ENCODE measurements around the gene FOSB. TPM values are rescaled to one million over a fixed set of nuclear protein-coding genes. Genes with fewer than 3 reads are reported as not detected.

The FOSB gene
- total RNA-seq, 2 donors from 2014 or later, result 17.8 to 19.7 TPM

GRCh38 chr19:45499196-45500180 is 31.7 kb downstream of the FOSB start:
- H3K36me3 ChIP-seq, result no peaks in the 10 kb centered on the region
- peak overlapping the region in 1 of 2 donors; percentile 26 for H3K4me3 ChIP-seq
- H3K27ac ChIP-seq, result no peak overlapping the region
- DNase-seq (ENCODE audit: low spot score), result no peak
- peaks cover 0 to 35% of the 10 kb centered on the region in 2 donors for H3K4me1 ChIP-seq
- TF ChIP-seq CTCF (IDR thresholded peaks at IDR 0.05), result no peak
- no peaks in the 10 kb centered on the region for H3K9me3 ChIP-seq
- H3K27me3 ChIP-seq, result no peaks in the 10 kb centered on the region

- H3K27me3 ChIP-seq, result no peaks in the 10 kb centered on the region
- H3K9me3 ChIP-seq, result no peaks in the 10 kb centered on the region
- H3K36me3 ChIP-seq, result no peaks in the 10 kb centered on the region
- DNase-seq (ENCODE audit: low spot score), result no peak
- no peak for TF ChIP-seq CTCF (IDR thresholded peaks at IDR 0.05)
- H3K27ac ChIP-seq, result no peak overlapping the region
- peaks cover 0 to 37% of the 10 kb centered on the region in 2 donors for H3K4me1 ChIP-seq
- H3K4me3 ChIP-seq, result no peak overlapping the region
Measured at GRCh38 chr19:45500918-45501729, 33.3 kb downstream of the FOSB start.

- Histone ChIP-seq H3K36me3 (no peaks in the 10 kb centered on the region), H3K27me3 (no peaks in the 10 kb centered on the region), H3K4me1 (peaks cover 0 to 33% of the 10 kb centered on the region in 2 donors), H3K9me3 (no peaks in the 10 kb centered on the region), H3K27ac (no peak overlapping the region), H3K4me3 (no peak overlapping the region)
- DNase-seq (ENCODE audit: low spot score), result no peak
- TF ChIP-seq CTCF (IDR thresholded peaks at IDR 0.05), result no peak
Measured at GRCh38 chr19:45501730-45502014, 33.9 kb downstream of the FOSB start.

GRCh38 chr19:45502111-45502510 is 34.3 kb downstream of the FOSB start:
- peaks cover 0 to 31% of the 10 kb centered on the region in 2 donors for H3K4me1 ChIP-seq
- TF ChIP-seq CTCF (IDR thresholded peaks at IDR 0.05), result no peak

GRCh38 chr19:45503909-45504308 is 36.1 kb downstream of the FOSB start:
- H3K4me1 ChIP-seq, result peaks cover 0 to 14% of the 10 kb centered on the region in 2 donors
- no peaks in the 10 kb centered on the region for H3K27me3 ChIP-seq
- DNase-seq (ENCODE audit: low spot score), result no peak
- H3K36me3 ChIP-seq, result no peaks in the 10 kb centered on the region
- TF ChIP-seq CTCF (IDR thresholded peaks at IDR 0.05), result no peak
- no peak overlapping the region for H3K27ac ChIP-seq
- H3K9me3 ChIP-seq, result no peaks in the 10 kb centered on the region
- H3K4me3 ChIP-seq, result no peak overlapping the region

More at GRCh38 chr19:45502111-45502510, 34.3 kb downstream of the FOSB start:
- no peaks in the 10 kb centered on the region for H3K36me3 ChIP-seq
- no peaks in the 10 kb centered on the region for H3K9me3 ChIP-seq
- H3K4me3 ChIP-seq, result no peak overlapping the region
- no peaks in the 10 kb centered on the region for H3K27me3 ChIP-seq
- DNase-seq (ENCODE audit: low spot score), result no peak
- no peak overlapping the region for H3K27ac ChIP-seq

Data from right atrium auricular region (tissue), 2 donors.